HepG2 (cell line): ENCODE measurements around the gene NDE1. TPM values are rescaled to one million over a fixed set of nuclear protein-coding genes. Genes with fewer than 3 reads are reported as not detected.

Source experiments
- ATAC-seq: fragments of 200-7000 bp; cut with Tn5 transposase; 3 replicates; pipeline ENCODE4 v1.9.1; 2020; ENCODE audit warnings: mild to moderate bottlenecking, moderate library complexity
- BruUV-seq: library from RNA; stranded (reverse); fragments of 400-500 nt; replicated peaks from 2 replicates; lab custom pipeline; 2021; lab: Mats Ljungman, UMichigan
- CTCF ChIA-PET: fragments of 300-600 bp; formaldehyde crosslinking; extraction: SDS; loops from one replicate; lab custom pipeline; 2021; ENCODE audit warnings: low total read pairs, inconsistent platforms, low intra/inter-chr PET ratio; lab: Yijun Ruan, JAX
- POLR2A ChIA-PET: fragments of 350-600 bp; sonication (Branson Sonifier 250); formaldehyde crosslinking; loops from one replicate; lab custom pipeline; 2020; ENCODE audit warnings: antibody characterized with exemption, inconsistent platforms; lab: Yijun Ruan, JAX
- DNase-seq: peaks from one replicate; pipeline ENCODE4 v3.0.0-alpha.2; 2015; ENCODE audit warnings: low spot score
- FAIRE-seq: peaks from 3 replicates; lab custom pipeline; 2011; peaks lifted over from hg19 to GRCh38; lab: Jason Lieb, UNC
- H2AFZ ChIP-seq: one replicate; pipeline ENCODE4 v1.6.1; 2011; ENCODE audit warnings: low read length, inconsistent platforms
- H3K27ac ChIP-seq: fragments of 300-600 bp; 3 replicates; pipeline ENCODE4 v1.8.0; 2011; ENCODE audit warnings: mixed run types, mild to moderate bottlenecking, mixed read lengths, low read length, inconsistent platforms; ENCODE audit not compliant: insufficient read depth; ENCODE audit errors: extremely low read length
- H3K27me3 ChIP-seq, 2 experiments: fragments of 200-600 bp in 1 of 2; 2 replicates in 1 of 2; 3 replicates in 1 of 2; pipeline versions ENCODE4 v1.6.0 to v1.8.0; 2011; ENCODE audit warnings: low read length in 2 of 2, mild to moderate bottlenecking in 2 of 2, moderate library complexity in 2 of 2, inconsistent platforms in 1 of 2; ENCODE audit not compliant: insufficient read depth in 2 of 2, control insufficient read depth in 1 of 2
- H3K36me3 ChIP-seq, 2 experiments: fragments of 200-600 bp in 1 of 2; replicated peaks in 1 of 2; 2 replicates in 1 of 2; 3 replicates in 1 of 2; pipeline versions ENCODE4 v1.5.1 to v1.8.0; 2011; ENCODE audit warnings: low read length in 2 of 2, inconsistent platforms in 1 of 2; ENCODE audit not compliant: insufficient read depth in 2 of 2, control insufficient read depth in 1 of 2
- H3K4me1 ChIP-seq: 2 replicates; pipeline ENCODE4 v1.5.1; 2012; ENCODE audit warnings: low read length, inconsistent platforms; ENCODE audit not compliant: insufficient read depth
- H3K4me2 ChIP-seq: 2 replicates; pipeline ENCODE4 v1.6.0; 2011; ENCODE audit warnings: low read depth, low read length, inconsistent platforms
- H3K4me3 ChIP-seq, 3 experiments: fragments of 200-600 bp in 1 of 3; sonication (generic), shearing (Covaris generic) in 1 of 3; replicated peaks in 1 of 3; 2 replicates each; pipeline ENCODE4 v1.5.1; 2011 to 2016; ENCODE audit warnings: low read length in 3 of 3, inconsistent platforms in 2 of 3, low read depth in 2 of 3, mild to moderate bottlenecking in 2 of 3, control low read depth in 1 of 3, mixed read lengths in 1 of 3; ENCODE audit not compliant: insufficient read depth in 1 of 3
- H3K79me2 ChIP-seq: one replicate; pipeline ENCODE4 v1.6.1; 2011; ENCODE audit warnings: low read length, inconsistent platforms; ENCODE audit not compliant: insufficient read depth
- H3K9ac ChIP-seq: 2 replicates; pipeline ENCODE4 v1.6.0; 2011; ENCODE audit warnings: mild to moderate bottlenecking, low read depth, low read length, inconsistent platforms; ENCODE audit not compliant: insufficient read depth
- H3K9me3 ChIP-seq: 2 replicates; pipeline ENCODE4 v1.5.1; 2012; ENCODE audit warnings: mild to moderate bottlenecking, low read length
- H4K20me1 ChIP-seq: 2 replicates; pipeline ENCODE4 v1.6.0; 2011; ENCODE audit warnings: inconsistent platforms, mild to moderate bottlenecking, low read length, moderate library complexity; ENCODE audit not compliant: insufficient read depth
- AGO1 ChIP-seq: fragments of 200-400 bp; formaldehyde crosslinking; IDR thresholded peaks from 2 replicates; pipeline ENCODE4 v1.6.1; 2017; ENCODE audit warnings: mild to moderate bottlenecking, low read depth, low read length, moderate library complexity; ENCODE audit not compliant: poor library complexity, severe bottlenecking
- ARID3A ChIP-seq: IDR thresholded peaks from 2 replicates; pipeline ENCODE4 v1.6.1; 2012; ENCODE audit warnings: low read depth, low read length, improper control_type of control experiment
- ARNT ChIP-seq: fragments of 450-650 bp; IDR thresholded peaks from 2 replicates; pipeline ENCODE4 v1.6.1; 2017
- RERE ChIP-seq: IDR thresholded peaks from 2 replicates; pipeline ENCODE4 v1.6.1; 2016; ENCODE audit warnings: low read depth, missing genetic modification reagents, missing compliant biosample characterization
- SMAD9 ChIP-seq: sonication (generic); formaldehyde crosslinking; IDR thresholded peaks from 2 replicates; pipeline ENCODE4 v1.5.1; 2020; ENCODE audit warnings: mild to moderate bottlenecking, missing genetic modification reagents
- ZNF121 ChIP-seq: sonication (generic); formaldehyde crosslinking; IDR thresholded peaks from 2 replicates; pipeline ENCODE4 v1.5.0; 2020; ENCODE audit warnings: mild to moderate bottlenecking, missing genetic modification reagents
- ZNF230 ChIP-seq: sonication (generic); formaldehyde crosslinking; IDR thresholded peaks from 2 replicates; pipeline ENCODE4 v1.4.0; 2020; ENCODE audit warnings: mild to moderate bottlenecking, missing genetic modification reagents
- ZNF503 ChIP-seq: sonication (generic); formaldehyde crosslinking; IDR thresholded peaks from 2 replicates; pipeline ENCODE4 v1.4.0; 2020; ENCODE audit warnings: missing genetic modification reagents
- ZNF782 ChIP-seq: sonication (generic); formaldehyde crosslinking; IDR thresholded peaks from 2 replicates; pipeline ENCODE4 v1.4.0; 2020; ENCODE audit warnings: missing genetic modification reagents, mild to moderate bottlenecking, borderline replicate concordance
- ZUFSP ChIP-seq: sonication (generic); formaldehyde crosslinking; IDR thresholded peaks from 2 replicates; pipeline ENCODE4 v1.9.0; 2021; ENCODE audit warnings: missing genetic modification reagents, mild to moderate bottlenecking, borderline replicate concordance
- WGBS: methylation state at CpG from one replicate; pipeline ENCODE4 v1.1.6; 2017; ENCODE audit warnings: low lambda C conversion rate; 5-methylcytosine and 5-hydroxymethylcytosine counted together
- in situ Hi-C: cut with HindIII; loops from 2 replicates; pipeline ENCODE4 v1.10.0; 2017; ENCODE audit warnings: low pct_unique_long_range_greater_than_20kb; ENCODE audit not compliant: extremely low pct_ligation_motif_present
- intact Hi-C: fragments of 100-400 bp; cut with micrococcal nuclease; formaldehyde crosslinking; loops from one replicate; pipeline ENCODE4 v1.10.0; 2022; ENCODE audit not compliant: unreplicated experiment
- polyA plus RNA-seq, 8 experiments: library from polyadenylated mRNA; depleted of rRNA in 3 of 8; stranded (reverse) in 7 of 8; unstranded in 1 of 8; fragments of >200 nt; fragmentation: Illumina TruSeq in 4 of 8; extraction: Trizol in 4 of 8; gene quantifications; 2 replicates each; pipeline versions ENCODE4 v1.2.1 to v1.2.3, GENCODE V29; 2011 to 2016; ENCODE audit warnings: low read depth in 4 of 8, missing spikeins in 1 of 8, mixed read lengths in 1 of 8; ENCODE audit not compliant: insufficient read depth in 1 of 8
- total RNA-seq, 5 experiments: library from RNA; depleted of rRNA; stranded (reverse); fragments of >200 nt; fragmentation: Illumina TruSeq; extraction: Trizol; gene quantifications; 2 replicates each; pipeline ENCODE4 v1.2.3, GENCODE V29; 2016; ENCODE audit warnings: low read depth in 1 of 5

Gene NDE1
- total and polyA plus RNA-seq, 2 of the 13 experiments (the other 11 are each of a cell fraction or from before 2014, with no cell fraction given), result 40.9 to 72.5 TPM

- TF ChIP-seq RERE (CRISPR knock-in tag), result no peak
- TF ChIP-seq ARID3A, result no peak
- TF ChIP-seq ZNF121 (CRISPR knock-in tag), result no peak
- TF ChIP-seq ARNT, result no peak
Measured at GRCh38 chr16:15749985-15750384, 99.9 kb downstream of the NDE1 start (continued).

- no peaks in the 10 kb centered on the region for H3K4me1 ChIP-seq
- peaks cover 1 to 4% of the 10 kb centered on the region in 2 experiments; a peak in 2 of 5 replicates for H3K27me3 ChIP-seq
- no peak for DNase-seq
- no peak for FAIRE-seq
- in situ Hi-C loops (no loop called here), intact Hi-C loops (no loop called here)
- no peak overlapping the region for H3K4me3 ChIP-seq
- H3K9ac ChIP-seq, result no peak overlapping the region
- no peaks in the 10 kb centered on the region for H3K36me3 ChIP-seq
- 35% methylated on average over 7 of the region's 7 CpGs for WGBS
- ChIA-PET POLR2A (interaction anchor here (0.6 kb wide), 1 partner anchor 331 kb away, joined by 5 read pairs; no protein-coding TSS in a partner anchor), CTCF (no interaction called here)
- no peaks in the 10 kb centered on the region for H3K79me2 ChIP-seq
- no peak overlapping the region for H2AFZ ChIP-seq
- no peak for ATAC-seq
- no TSS peak for BruUV-seq
- no peaks in the 10 kb centered on the region for H3K9me3 ChIP-seq
- H4K20me1 ChIP-seq, result no peaks in the 10 kb centered on the region
- H3K27ac ChIP-seq, result no peak overlapping the region
- no peak overlapping the region for H3K4me2 ChIP-seq
- no peak for TF ChIP-seq ZNF503 (CRISPR knock-in tag)
- TF ChIP-seq ZNF782 (CRISPR knock-in tag), result no peak
- TF ChIP-seq SMAD9 (CRISPR knock-in tag), result no peak
- TF ChIP-seq AGO1, result no peak
- no peak for TF ChIP-seq ZNF230 (CRISPR knock-in tag)
- TF ChIP-seq ZUFSP, result no peak
Measured at GRCh38 chr16:15751940-15752339, 101.9 kb downstream of the NDE1 start.
